Stimulated activated CD8-positive, alpha-beta memory T cell treated with anti-CD3 and anti-CD28 coated beads, Interleukin-12 subunit alpha, Interleukin-12 subunit beta, amount 100 ng/mL, for 24 hours (primary cell): ENCODE measurements around the gene ZNF804B.

Experiments
- DNase-seq: peaks from one replicate; pipeline ENCODE4 v3.0.0-alpha.2; 2020; ENCODE audit errors: extremely low read depth

The ZNF804B gene

DNA sequence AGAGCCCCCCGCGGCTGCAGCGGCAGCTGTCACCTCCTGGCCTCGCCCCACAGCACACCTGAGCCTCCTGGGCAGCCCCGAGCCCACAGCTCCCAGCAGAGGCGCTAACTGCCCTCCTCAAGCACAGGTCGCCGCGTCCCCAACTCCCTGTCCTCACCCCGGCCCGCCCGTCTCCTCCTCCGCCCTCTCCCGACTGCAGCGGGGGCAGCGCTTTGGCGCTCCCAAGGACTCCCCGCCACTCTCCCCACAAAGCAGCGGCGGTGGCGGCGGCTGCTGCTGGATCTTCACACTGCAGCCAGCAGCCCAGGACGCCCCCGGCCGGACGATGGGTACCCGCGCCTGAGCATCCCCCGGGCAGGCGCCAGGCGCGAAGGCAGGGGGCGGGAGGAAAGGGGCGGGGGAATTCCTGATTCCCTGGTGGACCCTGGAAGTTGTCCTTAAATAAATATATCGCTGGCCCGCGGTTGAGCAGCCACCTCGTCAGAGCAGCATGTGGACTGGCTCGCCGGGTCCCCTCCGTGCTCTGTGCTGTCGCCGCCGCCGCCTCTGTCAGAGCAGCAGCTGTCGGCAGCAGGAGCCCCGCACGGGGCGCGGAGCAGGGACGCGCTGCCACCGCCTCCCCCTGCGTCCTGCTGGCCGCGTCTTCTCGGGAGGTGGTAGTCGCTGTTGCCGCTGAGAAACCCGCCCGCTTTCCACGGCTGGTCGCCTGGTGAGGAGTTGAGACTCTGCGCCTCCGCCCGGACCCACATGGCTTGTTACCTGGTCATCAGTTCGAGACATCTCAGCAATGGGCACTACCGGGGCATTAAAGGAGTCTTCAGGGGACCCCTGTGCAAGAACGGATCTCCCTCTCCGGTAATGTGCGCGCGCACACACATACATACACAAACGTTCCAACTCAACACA, at the start of gene ZNF804B:
ZNF804B (plus strand) TSS at position 471 of the 906 bp plus-strand sequence; CDS start at position 748, 277 bp downstream.
- no peak for DNase-seq

DNA sequence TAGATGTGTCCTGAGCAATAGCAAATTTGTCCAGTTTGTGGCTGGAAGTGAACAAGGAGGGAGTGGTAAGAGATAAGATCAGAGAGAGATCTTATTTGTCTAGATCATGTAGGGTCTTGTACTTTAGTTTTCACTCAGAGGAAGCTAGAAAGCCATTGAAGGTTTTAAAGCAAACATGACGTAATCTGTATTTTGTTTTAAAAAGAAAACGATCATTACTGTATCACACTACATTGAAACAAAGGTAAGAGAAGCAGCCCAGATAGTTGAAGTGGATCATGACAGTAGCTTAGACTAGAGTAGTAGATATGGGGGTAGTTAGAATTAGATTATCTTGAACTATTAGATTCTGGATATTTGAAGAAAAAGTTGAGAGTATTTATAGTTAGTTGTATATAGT, 23.6 kb upstream of the ZNF804B start:
- no peak for DNase-seq

DNA sequence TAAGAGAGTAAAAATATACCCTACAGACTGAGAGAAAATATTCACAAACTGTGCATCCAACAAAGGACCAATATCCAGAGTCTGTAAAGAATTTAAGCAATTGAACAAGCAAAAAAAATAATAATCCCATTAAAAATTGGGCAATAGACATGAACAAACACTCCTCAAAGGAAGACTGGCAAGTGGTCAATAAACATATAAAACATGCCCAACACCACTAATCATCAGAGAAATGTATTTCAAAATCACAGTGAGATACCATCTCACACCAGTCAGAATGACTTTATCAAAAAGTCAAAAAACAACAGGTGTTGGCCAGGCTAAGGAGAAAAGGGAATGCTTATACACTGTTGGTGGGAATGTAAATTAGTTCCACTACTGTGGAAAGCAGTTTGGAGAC, 21.9 kb upstream of the ZNF804B start:
- no peak for DNase-seq

DNA sequence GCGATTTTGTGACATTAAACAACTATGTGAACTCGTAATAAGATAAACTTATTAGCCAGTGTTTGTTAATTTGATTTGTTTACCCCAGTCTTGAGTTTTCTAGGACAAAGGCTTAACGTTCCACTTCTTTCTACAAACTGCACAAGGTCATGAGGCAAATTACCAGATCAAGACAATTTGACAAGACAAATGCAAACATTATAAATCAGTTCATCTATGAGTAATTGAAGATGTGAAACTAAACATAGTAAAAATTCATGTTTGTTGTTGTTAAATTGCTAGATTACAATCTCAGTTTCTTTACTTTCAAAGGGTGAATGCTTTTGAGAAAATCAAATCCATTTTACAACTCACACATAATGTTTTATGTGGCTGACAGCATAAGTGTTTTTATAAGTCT, 13.4 kb upstream of the ZNF804B start:
- no peak for DNase-seq

DNA sequence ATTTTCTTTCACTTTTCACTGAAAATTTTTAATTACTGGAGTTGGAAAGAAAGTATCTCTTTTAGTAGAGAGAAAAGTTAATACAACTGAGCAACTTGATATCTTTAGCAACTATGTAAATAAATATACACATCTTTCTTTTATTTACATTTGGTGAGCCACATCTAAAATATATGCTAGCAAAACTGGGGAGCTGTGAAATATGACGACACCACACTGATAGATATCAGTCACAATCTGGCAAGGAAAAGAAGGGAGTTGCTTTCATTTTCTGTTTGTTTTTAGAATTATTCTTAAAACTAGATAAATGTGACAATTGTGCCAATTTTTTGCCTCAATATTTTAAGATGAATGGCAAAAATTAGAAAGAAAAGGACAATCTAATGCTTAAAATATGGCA, 2.7 kb upstream of the ZNF804B start:
- DNase-seq: no peak

DNA sequence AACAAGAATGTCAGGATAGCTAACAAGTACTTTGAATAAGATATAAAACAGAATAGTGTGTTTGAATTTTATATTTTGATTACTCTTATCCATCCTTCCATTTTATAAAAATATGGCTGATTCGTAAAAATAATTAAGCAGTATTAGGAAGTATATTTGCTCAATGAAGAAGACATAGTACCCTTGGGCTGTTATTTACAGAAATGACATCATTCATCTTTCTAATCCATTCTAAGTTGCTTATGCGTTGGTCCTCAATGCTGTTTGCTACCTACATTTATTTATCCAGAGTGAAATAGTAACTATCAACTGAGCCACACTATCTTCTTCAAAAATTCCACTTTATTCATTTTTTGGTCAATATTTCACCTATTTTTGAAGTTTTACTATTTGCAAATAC, 2.1 kb upstream of the ZNF804B start:
- no peak for DNase-seq

DNA sequence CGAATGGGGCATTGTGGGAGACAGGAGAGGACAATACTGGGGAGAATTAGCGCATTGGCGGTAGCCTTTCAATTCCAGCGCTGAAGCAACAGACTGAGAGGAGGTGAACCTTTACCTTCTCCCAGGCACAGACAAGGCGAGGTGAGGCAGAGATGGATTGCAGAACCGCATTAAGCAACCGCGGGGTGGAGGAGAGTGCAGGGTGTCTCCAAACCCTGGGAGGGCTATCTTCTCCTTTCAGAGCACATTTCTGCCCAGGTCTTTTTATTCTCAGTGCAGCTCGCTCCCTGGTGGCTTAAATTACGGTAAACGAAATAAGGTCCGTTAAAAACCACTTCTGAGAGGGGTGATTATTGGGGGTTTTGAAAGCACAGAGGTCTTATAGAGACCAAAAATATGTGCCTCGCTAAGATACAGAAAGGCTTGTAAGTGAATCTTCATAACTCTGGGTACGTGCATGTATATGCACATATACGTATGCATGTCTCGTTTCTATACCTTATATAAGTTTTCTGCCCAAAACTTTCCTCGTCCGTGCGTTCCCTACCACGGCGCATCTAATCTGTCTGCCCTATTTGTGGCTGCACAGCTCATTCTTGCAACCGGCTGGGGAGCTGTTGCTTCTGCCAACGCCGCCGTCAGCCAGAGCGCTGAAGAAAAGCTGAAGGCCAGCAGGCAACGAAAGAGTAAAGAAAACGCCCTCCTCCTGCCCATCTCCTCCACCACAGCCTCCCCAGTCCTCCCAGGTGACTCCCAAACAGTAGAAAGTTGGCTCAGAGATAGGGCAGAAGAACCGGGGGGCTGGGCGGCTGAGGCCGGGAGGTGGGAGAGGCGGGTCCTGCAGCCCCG, 895 bp upstream of the ZNF804B start:
- DNase-seq: no peak

DNA sequence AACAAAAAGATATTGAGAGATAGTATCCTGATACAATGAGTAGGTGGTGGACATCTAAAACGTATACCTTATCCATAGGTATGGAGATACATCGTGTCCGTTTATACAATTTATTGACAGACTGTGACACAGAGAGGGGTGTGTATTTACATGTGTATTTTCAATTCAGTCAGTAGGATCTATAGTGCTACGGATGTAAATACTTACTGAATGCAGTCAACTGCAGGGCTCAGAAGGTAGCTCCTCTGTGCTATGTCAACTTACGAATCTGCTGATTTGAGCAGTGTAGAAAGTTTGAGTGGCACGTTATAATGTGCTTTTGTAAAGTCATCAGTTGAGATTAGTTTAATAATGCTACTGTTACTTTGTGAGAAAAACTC, 626 bp downstream of the ZNF804B start:
- no peak for DNase-seq

DNA sequence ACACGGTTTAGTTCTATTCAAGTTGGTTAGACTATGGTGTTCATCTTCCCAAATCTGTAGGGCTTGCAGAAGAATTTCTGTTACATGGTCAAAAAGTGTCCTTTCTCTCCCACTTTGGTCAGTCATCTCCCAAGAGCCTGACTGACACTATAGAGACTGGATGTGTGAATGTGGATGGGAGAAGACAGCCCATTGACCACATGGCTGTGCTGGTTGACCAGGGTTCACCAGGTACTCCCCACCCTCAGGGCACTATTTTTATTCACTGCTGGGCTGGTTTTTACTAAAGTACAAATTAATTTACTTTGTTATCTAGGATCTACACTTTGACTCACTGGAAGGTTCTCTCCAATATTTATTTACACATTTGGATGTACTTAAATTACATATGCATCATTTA, 2.3 kb downstream of the ZNF804B start:
- no peak for DNase-seq

DNA sequence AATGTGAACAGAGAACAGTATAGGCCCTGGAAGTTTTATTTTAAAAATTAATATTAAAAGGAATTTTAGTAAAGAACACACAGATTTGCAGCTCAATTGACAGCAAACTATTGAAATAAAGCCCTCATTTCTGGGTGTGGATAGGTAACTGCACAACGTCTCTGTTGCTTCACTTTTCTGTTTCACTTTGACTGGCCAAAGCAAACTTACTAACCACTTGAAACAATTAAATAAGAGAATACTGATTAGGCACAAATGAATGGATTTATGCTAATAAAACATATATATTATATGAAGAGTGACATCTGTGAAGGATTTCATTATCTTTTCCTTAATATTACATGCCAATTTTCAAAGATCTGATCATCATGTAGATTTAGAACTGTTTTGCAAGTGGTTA, 11.9 kb downstream of the ZNF804B start:
- no peak for DNase-seq

DNA sequence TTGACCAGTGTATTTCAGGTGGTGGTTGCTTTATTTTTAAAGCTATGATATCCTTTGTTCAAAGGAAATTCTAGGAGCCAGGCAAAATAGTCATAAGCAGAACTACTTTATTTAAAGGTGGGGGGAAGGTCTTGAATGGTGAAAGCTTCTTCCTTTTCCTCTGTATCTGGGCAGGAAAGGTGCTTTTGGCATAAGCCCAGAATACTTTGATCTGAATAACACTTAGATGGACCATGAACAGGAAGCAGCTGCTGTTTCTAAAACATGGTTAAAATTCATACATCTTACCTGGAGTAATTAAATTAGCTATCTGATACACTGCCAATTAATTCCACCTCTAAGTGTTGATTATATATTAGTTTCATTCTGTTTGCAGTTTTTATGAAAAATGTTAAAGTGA, 13.3 kb downstream of the ZNF804B start:
- DNase-seq: no peak

DNA sequence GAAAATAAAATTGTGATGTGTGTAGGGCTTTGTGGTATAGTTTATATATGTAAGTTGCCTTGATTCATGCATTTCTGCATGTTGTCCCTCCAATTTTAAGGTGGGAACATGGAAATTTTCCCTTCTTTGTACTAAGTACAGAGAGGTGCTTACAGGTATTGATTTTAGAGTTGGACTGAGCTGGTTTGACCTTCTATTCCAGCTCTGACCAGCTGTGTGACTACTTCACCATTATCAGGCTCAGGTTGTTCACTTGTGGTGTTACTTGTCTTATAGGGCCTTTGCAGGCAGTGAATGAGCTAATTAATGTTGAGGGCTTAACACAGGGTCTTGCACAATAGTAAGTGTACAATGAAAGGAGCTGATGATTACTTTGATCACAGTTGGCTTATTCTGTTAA, 16.3 kb downstream of the ZNF804B start:
- DNase-seq: no peak

DNA sequence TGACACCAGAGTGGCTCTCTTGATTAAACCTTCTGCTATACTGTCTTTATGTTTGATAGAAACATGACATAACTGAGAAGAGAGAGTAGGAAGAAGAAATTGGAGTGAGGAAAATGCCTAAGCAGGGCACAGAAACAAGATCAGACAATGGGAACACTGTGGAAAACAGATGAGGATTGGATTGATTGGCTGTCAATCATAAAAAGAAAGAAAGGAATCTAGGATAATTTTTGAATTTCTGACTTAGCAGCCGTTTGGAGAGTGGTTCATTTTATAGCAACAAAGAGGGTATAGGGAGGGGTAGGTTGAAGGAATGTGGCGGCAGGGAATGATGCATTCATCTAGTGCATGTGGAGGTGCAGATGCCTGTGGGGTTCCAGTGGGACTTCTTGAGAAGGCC, 28.3 kb downstream of the ZNF804B start:
- no peak for DNase-seq

DNA sequence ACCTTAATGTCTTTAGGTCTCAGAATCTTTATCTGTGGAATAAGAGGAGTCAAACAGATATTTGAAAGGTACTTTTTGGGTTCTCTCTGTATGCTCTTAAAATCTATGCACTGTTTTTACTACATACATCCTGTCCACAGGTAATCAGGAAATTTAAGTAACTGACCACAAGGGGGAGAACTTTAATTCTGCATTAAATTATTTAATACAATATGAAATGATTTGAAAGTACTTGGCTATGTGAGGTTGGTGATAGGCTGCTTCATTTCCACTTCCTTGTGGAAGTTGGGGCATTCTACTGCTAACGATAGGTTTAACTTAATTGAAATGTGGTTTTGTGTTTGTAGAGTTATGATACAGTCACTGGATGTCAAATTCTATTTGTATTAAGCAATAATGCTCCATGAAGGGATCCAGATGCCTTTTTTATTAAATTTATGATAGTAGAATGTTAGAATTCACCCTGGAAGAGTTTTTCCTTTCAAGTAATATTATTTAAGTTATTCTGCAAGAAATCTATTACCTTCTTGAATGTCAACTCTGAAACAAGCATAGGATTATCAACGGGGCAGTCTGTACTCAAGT, 30.1 kb downstream of the ZNF804B start:
- no peak for DNase-seq

DNA sequence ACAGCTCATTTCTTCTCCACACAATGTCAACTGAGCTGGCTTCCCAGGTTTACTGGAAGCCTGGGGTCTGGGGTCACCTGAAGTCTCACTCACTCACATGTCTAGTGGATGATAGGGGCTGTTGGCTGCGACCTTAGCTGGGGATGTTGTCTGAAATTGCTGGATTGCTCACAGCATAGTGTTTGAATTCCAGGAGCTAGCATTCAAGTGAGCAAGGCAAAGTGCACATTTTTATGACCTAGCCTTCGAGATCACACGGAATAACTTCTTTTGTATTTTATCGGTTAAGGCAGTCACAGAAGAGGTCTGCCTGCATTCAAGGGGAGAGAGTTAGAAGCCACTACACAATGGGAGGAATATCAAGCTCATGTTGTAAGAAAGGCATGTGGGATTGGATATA, 32.4 kb downstream of the ZNF804B start:
- DNase-seq: no peak

DNA sequence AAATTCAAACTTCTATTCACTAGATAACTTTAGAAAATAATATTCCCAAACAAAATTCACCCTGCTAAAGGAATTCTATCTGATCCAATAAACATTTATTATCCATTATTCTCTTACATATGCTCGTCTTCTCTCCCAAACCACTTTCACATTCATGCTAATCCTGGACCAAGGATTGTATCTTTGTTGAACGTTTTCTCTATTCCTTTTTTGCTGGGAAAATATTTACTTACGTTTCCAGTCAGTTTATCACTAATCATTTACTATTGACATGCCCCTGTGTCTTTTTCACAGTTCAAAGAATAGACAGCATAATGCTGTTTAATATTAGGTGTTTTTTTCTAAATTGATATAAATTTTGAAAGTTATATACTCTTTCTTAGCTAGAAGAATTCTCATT, 32.9 kb downstream of the ZNF804B start:
- no peak for DNase-seq

DNA sequence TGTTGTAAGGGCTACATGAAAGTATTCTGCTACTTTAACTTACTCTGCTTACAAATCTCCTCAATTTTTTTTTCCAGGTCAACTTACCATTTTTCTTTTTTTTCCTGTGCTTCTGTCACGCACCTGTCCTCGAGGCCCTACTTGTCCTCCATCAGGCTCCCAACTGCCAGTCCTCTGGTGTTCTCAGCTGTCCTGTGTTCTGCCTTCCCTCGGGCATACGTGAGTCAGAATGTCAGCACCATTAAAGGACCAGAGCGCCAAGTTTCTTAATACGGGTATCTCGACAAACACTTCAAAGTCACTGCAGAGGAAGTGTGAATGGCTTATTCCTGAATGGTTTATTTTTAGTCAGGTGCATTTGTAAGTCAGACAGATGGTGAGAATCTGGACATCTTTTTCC, 36.1 kb downstream of the ZNF804B start, which contains the start of gene TEX47:
TEX47 (minus strand) TSS at position 185 of the 400 bp plus-strand sequence. CDS start 795 bp downstream, outside the sequence.
- DNase-seq: no peak

DNA sequence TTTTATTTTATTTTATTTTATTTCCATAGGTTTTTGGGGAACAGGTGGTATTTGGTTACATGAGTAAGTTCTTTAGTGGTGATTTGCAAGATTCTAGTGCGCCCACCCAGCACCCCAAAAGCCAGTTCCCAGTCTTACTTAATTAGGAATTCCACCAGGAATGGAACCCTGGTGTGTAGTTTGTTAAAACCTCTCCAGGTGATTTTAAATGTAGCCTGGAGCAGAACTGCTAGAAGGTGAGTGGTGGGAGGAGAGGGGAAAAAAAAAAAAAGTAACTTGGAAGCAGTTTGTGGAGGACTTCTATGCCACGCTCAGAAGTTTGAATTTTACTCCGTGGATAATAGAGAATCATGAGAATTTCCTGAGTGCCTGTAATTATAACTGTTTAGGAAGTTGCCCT, 41.5 kb downstream of the ZNF804B start:
- no peak for DNase-seq

DNA sequence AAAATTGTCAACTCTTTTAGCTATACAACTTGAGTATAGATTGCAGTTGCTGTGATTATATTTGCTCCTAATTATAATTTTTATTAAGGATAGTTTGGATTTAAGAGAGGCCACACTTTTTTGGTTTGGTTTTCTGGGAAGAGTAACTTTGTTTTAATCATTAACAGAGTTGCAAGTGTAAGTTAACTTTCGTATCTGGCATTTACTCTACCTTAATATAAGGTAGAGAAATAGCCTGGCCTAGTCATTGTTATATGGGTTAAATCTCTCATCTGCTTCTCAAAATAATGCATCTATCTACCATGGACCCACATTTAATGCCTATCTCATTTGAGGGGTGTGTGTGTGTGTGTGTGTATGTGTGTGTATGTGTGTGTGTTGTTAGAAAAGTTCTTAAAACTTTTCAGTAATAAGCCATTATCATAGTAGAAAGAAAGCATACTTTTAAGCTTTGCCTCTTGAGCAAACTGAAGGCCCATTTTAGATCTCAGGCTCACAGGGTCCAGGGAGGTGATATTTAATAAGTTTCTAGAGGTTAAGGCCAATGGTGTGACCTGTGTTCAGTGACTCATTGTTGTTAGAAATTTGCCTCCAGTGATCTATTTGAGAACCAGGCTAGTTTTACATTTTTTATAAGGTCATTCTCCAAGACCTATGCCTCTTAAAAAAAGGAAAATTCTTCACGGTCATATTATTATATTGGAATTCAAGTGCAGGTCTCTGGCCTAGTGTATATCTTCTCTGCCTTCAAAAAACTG, 47.0 kb downstream of the ZNF804B start:
- DNase-seq: no peak

DNA sequence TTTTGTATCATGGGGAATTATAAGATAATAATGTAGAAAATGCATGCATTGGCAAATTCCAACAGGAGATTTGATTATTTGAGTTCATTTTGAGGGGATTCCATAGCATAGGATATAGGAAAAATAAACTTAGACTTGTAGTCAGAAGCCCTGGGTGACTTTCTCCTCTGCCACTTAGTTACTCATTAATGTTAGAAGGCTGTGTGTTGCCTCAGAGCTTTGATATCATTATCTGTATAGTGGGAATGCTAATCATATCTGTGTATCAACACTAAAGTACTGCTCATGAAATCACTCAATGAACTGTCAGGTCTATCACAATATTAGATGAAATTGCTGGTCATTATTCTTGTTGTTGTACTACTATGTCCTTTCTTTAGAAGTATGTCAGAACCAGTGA, 59.1 kb downstream of the ZNF804B start:
- no peak for DNase-seq

DNA sequence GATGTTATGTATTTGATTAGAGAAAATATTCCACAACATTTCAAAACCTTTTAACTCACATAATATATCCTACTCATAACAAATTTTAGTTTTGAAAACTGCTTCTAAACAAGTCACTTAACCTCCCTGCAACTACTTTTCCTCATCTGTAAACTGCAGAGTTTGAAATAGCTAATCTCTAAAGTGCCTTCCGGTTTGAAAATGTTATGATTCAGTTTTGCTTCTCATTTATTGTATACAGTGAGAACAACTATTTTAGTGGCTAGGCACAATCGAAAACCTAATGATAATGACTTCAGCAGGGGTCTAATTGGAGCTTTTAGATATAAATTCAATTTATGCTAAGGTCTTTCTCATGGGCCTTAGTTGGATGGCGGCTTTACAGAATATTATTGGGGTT, 66.7 kb downstream of the ZNF804B start:
- no peak for DNase-seq
